GM06990 (cell line): ENCODE data around the gene SOAT2.

ENCODE experiments used
- DNase-seq: peaks from one replicate; pipeline ENCODE4 v3.0.0-alpha.2; 2011; ENCODE audit not compliant: insufficient read length; ENCODE audit errors: extremely low read depth
- H3K27me3 ChIP-seq: replicated peaks from 2 replicates; pipeline ENCODE4 v1.6.0; 2011; ENCODE audit warnings: low read length; ENCODE audit not compliant: control insufficient read depth, insufficient read depth
- H3K36me3 ChIP-seq: 2 replicates; pipeline ENCODE4 v1.5.1; 2011; ENCODE audit warnings: low read length; ENCODE audit not compliant: control insufficient read depth, insufficient read depth
- H3K4me3 ChIP-seq: replicated peaks from 2 replicates; pipeline ENCODE4 v1.5.1; 2011; ENCODE audit warnings: low read depth, mild to moderate bottlenecking, control low read depth, low read length
- CTCF ChIP-seq: IDR thresholded peaks from 2 replicates; pipeline ENCODE4 v1.5.1; 2011; ENCODE audit warnings: low read length, control low read depth, mild to moderate bottlenecking, inconsistent platforms; ENCODE audit not compliant: insufficient read depth, poor library complexity, severe bottlenecking

SOAT2 gene

DNA sequence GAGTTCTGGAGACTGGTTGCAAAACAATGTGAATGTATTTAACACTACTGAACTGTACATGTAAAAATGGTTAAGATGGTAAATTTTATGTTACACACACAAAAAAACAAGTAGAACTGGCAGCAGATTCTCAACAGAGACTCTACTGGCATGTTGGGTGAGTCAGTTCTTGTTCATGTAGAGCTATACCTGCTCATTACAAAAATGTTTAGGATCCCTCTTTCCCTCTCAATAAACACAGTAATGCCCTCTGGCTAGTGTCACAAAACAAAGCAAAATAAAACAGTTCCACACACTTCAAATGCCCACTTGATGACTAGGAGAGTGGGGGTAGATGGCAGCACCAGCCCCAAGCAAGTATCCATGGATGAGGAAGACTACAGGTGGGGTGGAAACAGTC, 63.6 kb downstream of the SOAT2 start:
- DNase-seq = no peak
- TF ChIP-seq CTCF = no peak
- H3K36me3 ChIP-seq = peaks cover 1% of the 10 kb centered on the region; the same call in 1 of the 2 replicates
- no peak overlapping the region for H3K4me3 ChIP-seq
- H3K27me3 ChIP-seq = no peaks in the 10 kb centered on the region

DNA sequence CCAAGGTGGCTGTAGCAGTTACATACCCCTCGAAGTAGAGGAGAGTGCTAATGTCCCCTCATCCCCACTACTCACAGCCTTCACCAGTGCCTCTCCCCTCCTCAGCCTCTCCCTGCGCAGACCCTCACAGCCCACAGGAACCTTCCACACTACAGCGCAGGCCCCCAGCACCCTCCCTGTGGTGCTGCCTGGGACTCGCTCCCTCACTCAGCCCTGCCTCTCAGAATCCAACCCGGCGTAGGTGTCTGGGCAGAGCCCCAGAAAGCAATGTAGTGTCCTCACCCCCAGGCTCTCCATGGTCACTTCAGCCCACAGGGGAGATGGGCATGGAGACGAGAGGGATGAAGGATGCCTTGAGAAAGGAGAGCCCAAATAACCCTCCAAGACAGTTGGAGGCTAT, 66.4 kb downstream of the SOAT2 start:
- Histone ChIP-seq H3K4me3 (no peak overlapping the region), H3K27me3 (no peaks in the 10 kb centered on the region), H3K36me3 (peaks cover 1% of the 10 kb centered on the region; the same call in 1 of the 2 replicates)
- no peak for DNase-seq
- TF ChIP-seq CTCF = no peak

DNA sequence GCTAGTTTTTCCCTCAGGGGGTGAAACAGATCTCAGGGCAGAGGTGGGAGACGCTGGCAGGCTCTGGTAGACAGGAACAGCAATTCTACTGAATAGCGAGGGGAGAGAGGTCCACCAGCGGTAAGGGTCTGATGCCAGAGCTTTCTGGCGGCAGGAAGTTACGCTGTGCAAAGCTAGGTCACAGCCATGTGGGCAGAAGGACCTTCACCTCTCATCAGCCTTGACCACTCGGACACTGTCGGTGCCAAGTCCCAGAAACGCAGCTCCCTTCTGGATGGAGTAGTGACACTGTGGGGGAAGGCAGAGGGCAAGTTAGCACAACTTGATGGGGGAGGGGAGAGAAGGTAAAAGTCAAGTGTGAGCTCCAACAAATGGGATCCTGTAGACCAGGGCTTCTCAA, 66.9 kb downstream of the SOAT2 start:
- no peak for DNase-seq
- no peak for TF ChIP-seq CTCF
- H3K4me3 ChIP-seq = no peak overlapping the region
- peaks cover 1% of the 10 kb centered on the region; the same call in 1 of the 2 replicates for H3K36me3 ChIP-seq
- H3K27me3 ChIP-seq = no peaks in the 10 kb centered on the region

DNA sequence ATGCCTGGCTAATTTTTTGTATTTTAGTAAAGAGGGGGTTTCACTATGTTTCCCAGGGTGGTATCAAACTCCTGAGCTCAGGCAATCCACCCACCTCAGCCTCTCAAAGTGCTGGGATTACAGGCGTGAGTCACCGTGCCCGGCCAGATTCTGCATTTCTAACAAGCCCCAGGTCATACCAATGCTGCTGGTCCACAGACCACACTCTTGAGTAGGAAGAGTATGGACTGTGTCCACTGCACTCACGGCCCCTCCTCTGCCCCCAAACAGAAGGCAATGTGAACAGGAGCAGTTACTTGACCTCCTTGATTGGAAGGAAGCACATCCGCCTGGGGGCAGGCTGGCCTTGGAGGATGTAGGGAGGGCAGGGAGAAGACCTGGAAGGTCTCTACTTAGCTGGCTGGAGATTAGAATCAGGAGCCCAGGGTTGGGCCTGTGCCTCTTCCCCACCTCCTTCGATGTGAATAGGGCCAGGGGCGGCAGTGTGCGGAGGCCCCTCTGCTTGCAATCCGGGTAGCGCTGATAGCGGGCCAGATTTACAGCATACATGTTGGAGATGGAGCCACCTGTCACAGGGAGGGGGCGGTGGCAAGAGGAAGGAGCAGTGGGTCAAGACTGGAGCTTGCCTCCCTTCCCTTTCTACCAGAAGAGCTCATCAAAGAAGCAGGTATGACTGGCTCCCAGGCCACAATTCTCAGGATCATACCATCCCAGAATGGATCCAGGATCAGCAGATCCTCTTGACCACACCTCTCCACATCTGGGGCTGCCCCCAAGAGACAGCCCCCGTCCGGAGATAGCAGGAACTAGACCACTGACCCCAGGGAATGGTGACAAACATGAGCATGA, 67.8 kb downstream of the SOAT2 start:
- no peak for DNase-seq
- TF ChIP-seq CTCF = no peak
- no peaks in the 10 kb centered on the region for H3K27me3 ChIP-seq

GRCh38 chr12:53171725-53172329, 68.5 kb downstream of the SOAT2 start:
- no peak for DNase-seq
- peaks cover 1% of the 10 kb centered on the region; the same call in 1 of the 2 replicates for H3K36me3 ChIP-seq
- no peak for TF ChIP-seq CTCF
- H3K4me3 ChIP-seq = no peak overlapping the region
- no peaks in the 10 kb centered on the region for H3K27me3 ChIP-seq

More for the DNA sequence above, 67.8 kb downstream of the SOAT2 start:
- H3K36me3 ChIP-seq = peaks cover 1% of the 10 kb centered on the region; the same call in 1 of the 2 replicates
- no peak overlapping the region for H3K4me3 ChIP-seq
